NCI-H526 treated with DMSO at 0.1 percent for 48 hours (cell line): ENCODE results near the gene MEF2C.

Source experiments
- DNase-seq: peaks from one replicate; lab custom pipeline; 2025; lab: John Stamatoyannopoulos, UW

MEF2C gene

GRCh38 chr5:88688984-88689667, 193.9 kb downstream of the MEF2C start:
- no peak for DNase-seq

- DNase-seq = no peak
Measured at GRCh38 chr5:88688156-88688983, 194.6 kb downstream of the MEF2C start.

- no peak for DNase-seq
Measured at GRCh38 chr5:88687373-88687911, 195.5 kb downstream of the MEF2C start.

- DNase-seq = no peak
Measured at GRCh38 chr5:88686726-88687125, 196.3 kb downstream of the MEF2C start.

- no peak for DNase-seq
Measured at GRCh38 chr5:88685591-88686541, 197.1 kb downstream of the MEF2C start.

GRCh38 chr5:88683506-88684135, 199.4 kb downstream of the MEF2C start:
- DNase-seq = peak; percentile 85

- no peak for DNase-seq
Measured at GRCh38 chr5:88682881-88683361, 200.1 kb downstream of the MEF2C start.

- DNase-seq = no peak
Measured at GRCh38 chr5:88682131-88682530, 200.9 kb downstream of the MEF2C start.

- DNase-seq = no peak
Measured at GRCh38 chr5:88681211-88681803, 201.7 kb downstream of the MEF2C start.

GRCh38 chr5:88680253-88681132, 202.5 kb downstream of the MEF2C start:
- peak; percentile 61 for DNase-seq

GRCh38 chr5:88679638-88680037, 203.3 kb downstream of the MEF2C start:
- DNase-seq = no peak

- DNase-seq = no peak
Measured at GRCh38 chr5:88678770-88679381, 204.1 kb downstream of the MEF2C start.

GRCh38 chr5:88677943-88678769, 204.8 kb downstream of the MEF2C start:
- peak; percentile 36 for DNase-seq

GRCh38 chr5:88677376-88677895, 205.5 kb downstream of the MEF2C start:
- DNase-seq = no peak

- DNase-seq = peak; percentile 34
Measured at GRCh38 chr5:88676637-88677375, 206.2 kb downstream of the MEF2C start.

- DNase-seq = peak; percentile 90
Measured at GRCh38 chr5:88675708-88676636, 207.0 kb downstream of the MEF2C start.
